SK-N-SH (cell line): Measurements from ENCODE around the gene ALDH4A1. TPM values are rescaled to one million over a fixed set of nuclear protein-coding genes. Genes with fewer than 3 reads are reported as not detected.

ENCODE experiments used
- CTCF ChIA-PET: fragments of 300-600, 350-600 bp; formaldehyde crosslinking; extraction: SDS; loops from one replicate; lab custom pipeline; 2021; lab: Yijun Ruan, JAX
- POLR2A ChIA-PET: fragments of 350-600 bp; sonication (Branson Sonifier 250); formaldehyde crosslinking; extraction: SDS; loops from one replicate; lab custom pipeline; 2020; ENCODE audit warnings: antibody characterized with exemption, inconsistent platforms; lab: Yijun Ruan, JAX
- DNase-seq: peaks from one replicate; pipeline ENCODE4 v3.0.0; 2012
- H2AFZ ChIP-seq: fragments of 200-600 bp; sonication (generic); 2 replicates; pipeline ENCODE4 v1.8.1; 2016; ENCODE audit warnings: antibody characterized with exemption, mild to moderate bottlenecking, low read depth
- H3F3A ChIP-seq: fragments of 200-600 bp; sonication (generic); replicated peaks from 2 replicates; pipeline ENCODE3; 2016; ENCODE audit warnings: antibody characterized with exemption, mild to moderate bottlenecking; ENCODE audit not compliant: insufficient read depth
- H3K27ac ChIP-seq, 2 experiments: fragments of 200-500 bp in 1 of 2; fragments of 200-600 bp in 1 of 2; sonication (Bioruptor generic) in 1 of 2; sonication (generic), shearing (Covaris generic) in 1 of 2; 2 replicates each; pipeline versions ENCODE4 v1.5.1 to v1.6.1; 2014 to 2016; ENCODE audit warnings: low read depth in 2 of 2, inconsistent platforms in 1 of 2, low read length in 1 of 2, mild to moderate bottlenecking in 1 of 2, mixed read lengths in 1 of 2
- H3K27me3 ChIP-seq: fragments of 200-600 bp; sonication (generic), shearing (Covaris generic); 2 replicates; pipeline ENCODE4 v1.6.1; 2016; ENCODE audit warnings: mixed run types; ENCODE audit not compliant: insufficient read depth
- H3K36me3 ChIP-seq, 2 experiments: fragments of 200-500 bp in 1 of 2; fragments of 200-600 bp in 1 of 2; sonication (Bioruptor generic) in 1 of 2; sonication (generic) in 1 of 2; replicated peaks in 1 of 2; 2 replicates each; pipeline versions ENCODE3 to v1.5.1; 2014 to 2016; ENCODE audit warnings: low read length in 1 of 2, mild to moderate bottlenecking in 1 of 2; ENCODE audit not compliant: insufficient read depth in 2 of 2, control insufficient read depth in 1 of 2
- H3K4me1 ChIP-seq, 2 experiments: fragments of 200-500 bp in 1 of 2; fragments of 200-600 bp in 1 of 2; sonication (Bioruptor generic) in 1 of 2; sonication (generic), shearing (Covaris generic) in 1 of 2; 2 replicates each; pipeline versions ENCODE4 v1.5.1 to v1.6.1; 2014 to 2016; ENCODE audit warnings: low read depth in 1 of 2, low read length in 1 of 2, mixed run types in 1 of 2; ENCODE audit not compliant: insufficient read depth in 2 of 2, control insufficient read depth in 1 of 2
- H3K4me2 ChIP-seq: fragments of 200-600 bp; sonication (generic), shearing (Covaris generic); 2 replicates; pipeline ENCODE4 v1.6.1; 2017; ENCODE audit warnings: mixed run types
- H3K4me3 ChIP-seq, 2 experiments: fragments of 200-500 bp in 1 of 2; fragments of 200-600 bp in 1 of 2; sonication (Bioruptor generic) in 1 of 2; sonication (generic), shearing (Covaris generic) in 1 of 2; 2 replicates each; pipeline versions ENCODE4 v1.5.1 to v1.8.1; 2014 to 2016; ENCODE audit warnings: low read depth in 2 of 2, inconsistent platforms in 1 of 2, low read length in 1 of 2, mild to moderate bottlenecking in 1 of 2, mixed read lengths in 1 of 2, moderate library complexity in 1 of 2
- H3K79me2 ChIP-seq: fragments of 200-600 bp; sonication (generic); 2 replicates; pipeline ENCODE4 v1.8.1; 2017; ENCODE audit warnings: mild to moderate bottlenecking; ENCODE audit not compliant: insufficient read depth
- H3K9ac ChIP-seq: fragments of 200-600 bp; sonication (generic); 2 replicates; pipeline ENCODE4 v1.6.1; 2017; ENCODE audit warnings: mixed run types
- H3K9me2 ChIP-seq: fragments of 200-600 bp; sonication (generic); 2 replicates; pipeline ENCODE4 v1.6.1; 2017; ENCODE audit warnings: mixed run types
- H3K9me3 ChIP-seq: fragments of 200-600 bp; sonication (generic); 2 replicates; pipeline ENCODE4 v1.6.1; 2017; ENCODE audit warnings: mixed run types, mild to moderate bottlenecking, moderate library complexity
- H4K20me1 ChIP-seq: fragments of 200-600 bp; sonication (generic); 2 replicates; pipeline ENCODE4 v1.6.1; 2017; ENCODE audit warnings: mild to moderate bottlenecking, mixed run types; ENCODE audit not compliant: insufficient read depth
- CHD2 ChIP-seq: fragments of 150-350 bp; IDR thresholded peaks from 2 replicates; pipeline ENCODE4 v1.6.1; 2018; ENCODE audit warnings: low read length; ENCODE audit not compliant: partially characterized antibody
- EP300 ChIP-seq, 2 experiments: IDR thresholded peaks; 2 replicates each; pipeline versions ENCODE4 v1.4.0 to v1.6.1; 2012; ENCODE audit warnings: borderline replicate concordance in 1 of 2, low read depth in 1 of 2, low read length in 1 of 2
- EZH2phosphoT487 ChIP-seq: fragments of 200-600 bp; sonication (generic); IDR thresholded peaks from 2 replicates; pipeline ENCODE4 v1.6.1; 2017; ENCODE audit warnings: low read depth, mixed run types, mild to moderate bottlenecking, antibody characterized with exemption, moderate library complexity, borderline replicate concordance
- FOSL2 ChIP-seq: IDR thresholded peaks from 2 replicates; pipeline ENCODE4 v1.4.0; 2012; ENCODE audit warnings: low read depth, mild to moderate bottlenecking, moderate library complexity, borderline replicate concordance
- FOXJ3 ChIP-seq: sonication (generic); formaldehyde crosslinking; IDR thresholded peaks from 2 replicates; pipeline ENCODE4 v1.5.1; 2020; ENCODE audit warnings: mild to moderate bottlenecking, missing genetic modification reagents
- GABPA ChIP-seq: IDR thresholded peaks from 2 replicates; pipeline ENCODE4 v1.4.0; 2012; ENCODE audit warnings: low read depth, mild to moderate bottlenecking
- IRF3 ChIP-seq: fragments of 150-350 bp; IDR thresholded peaks from 2 replicates; pipeline ENCODE4 v1.6.1; 2016; ENCODE audit warnings: mild to moderate bottlenecking, low read depth, low read length
- JUND ChIP-seq: IDR thresholded peaks from 2 replicates; pipeline ENCODE4 v1.4.0; 2012
- NRF1 ChIP-seq: IDR thresholded peaks from 2 replicates; pipeline ENCODE4 v1.6.1; 2012; ENCODE audit warnings: low read depth, mild to moderate bottlenecking, low read length
- POLR2AphosphoS5 ChIP-seq: IDR thresholded peaks from 2 replicates; pipeline ENCODE4 v1.6.1; 2012; ENCODE audit warnings: low read depth, low read length
- RCOR1 ChIP-seq: fragments of 150-350 bp; IDR thresholded peaks from 2 replicates; pipeline ENCODE4 v1.6.1; 2017; ENCODE audit warnings: antibody characterized with exemption, low read length
- RFX5 ChIP-seq: IDR thresholded peaks from 2 replicates; pipeline ENCODE4 v1.6.1; 2012; ENCODE audit warnings: mild to moderate bottlenecking, improper control_type of control experiment, low read length
- TAF1 ChIP-seq: IDR thresholded peaks from 2 replicates; pipeline ENCODE4 v1.6.1; 2012; ENCODE audit warnings: low read depth, mild to moderate bottlenecking, low read length, moderate library complexity, borderline replicate concordance
- WGBS: methylation state at CpG from one replicate; pipeline ENCODE4 v1.1.6; 2017; ENCODE audit warnings: low lambda C conversion rate; 5-methylcytosine and 5-hydroxymethylcytosine counted together
- polyA plus RNA-seq, 3 experiments: library from polyadenylated mRNA; depleted of rRNA; stranded (reverse); fragments of >200 nt; gene quantifications; 2 replicates each; pipeline ENCODE4 v1.2.3, GENCODE V29; 2012
- TF ChIP-seq, protein P1 (sequence below): IDR thresholded peaks from 2 replicates; pipeline ENCODE4 v1.6.1; 2012; ENCODE audit warnings: mild to moderate bottlenecking, low read depth, low read length, moderate library complexity
- TF ChIP-seq, protein P2 (sequence below): IDR thresholded peaks from 2 replicates; pipeline ENCODE4 v1.4.0; 2012; ENCODE audit warnings: low read depth
- TF ChIP-seq, protein P3 (sequence below): IDR thresholded peaks from 2 replicates; pipeline ENCODE4 v1.4.0; 2012; ENCODE audit warnings: low read depth, borderline replicate concordance

The ALDH4A1 gene
- polyA plus RNA-seq, 1 of the 3 experiments (the other 2 are of a cell fraction), result 18.5 TPM

GRCh38 chr1:18908911-18909771, 6.8 kb upstream of the ALDH4A1 start:
- WGBS, result 82% methylated on average over 17 of the region's 17 CpGs
- Histone ChIP-seq H3F3A (no peaks in the 10 kb centered on the region), H3K9me2 (no peaks in the 10 kb centered on the region), H3K36me3 (peaks cover 0 to 2% of the 10 kb centered on the region in 2 experiments), H3K27me3 (no peaks in the 10 kb centered on the region), H3K4me3 (no peak overlapping the region), H3K79me2 (no peaks in the 10 kb centered on the region), H3K9me3 (no peaks in the 10 kb centered on the region), H4K20me1 (no peaks in the 10 kb centered on the region), H3K9ac (no peak overlapping the region), H3K27ac (no peak overlapping the region), H3K4me2 (no peak overlapping the region), H3K4me1 (peaks cover 0 to 2% of the 10 kb centered on the region in 2 experiments; a peak in 1 of 4 replicates), H2AFZ (no peak overlapping the region)
- ChIA-PET POLR2A (no interaction called here), CTCF (interaction anchor here (0.7 to 11.2 kb wide), 14 partner anchors 9 to 332 kb away, joined by 3 to 149 read pairs (median 18); no protein-coding TSS in a partner anchor)
- DNase-seq, result no peak
- TF ChIP-seq CHD2, result peak; percentile 12
- TF ChIP-seq NRF1, result no peak

GRCh38 chr1:18907917-18908845, 5.8 kb upstream of the ALDH4A1 start:
- Histone ChIP-seq H3K4me2 (no peak overlapping the region), H3K4me3 (no peak overlapping the region), H3K9me2 (no peaks in the 10 kb centered on the region), H3K27me3 (no peaks in the 10 kb centered on the region), H3K4me1 (peaks cover 3 to 6% of the 10 kb centered on the region in 2 experiments; a peak in 2 of 4 replicates), H3K9me3 (no peaks in the 10 kb centered on the region), H3K79me2 (no peaks in the 10 kb centered on the region), H3K36me3 (peaks cover 0 to 2% of the 10 kb centered on the region in 2 experiments), H3K9ac (no peak overlapping the region), H3K27ac (no peak overlapping the region), H3F3A (peaks cover 3% of the 10 kb centered on the region), H4K20me1 (no peaks in the 10 kb centered on the region), H2AFZ (no peak overlapping the region)
- POLR2A ChIA-PET, result no interaction called here
- CTCF ChIA-PET, result interaction anchor here (1.0 to 11.2 kb wide), 31 partner anchors 10 to 436 kb away, joined by 3 to 149 read pairs (median 8); partner anchors contain the start of gene IFFO2
- 91% methylated on average over 16 of the region's 22 CpGs for WGBS
- no peak for DNase-seq
- TF ChIP-seq, protein P1, sequence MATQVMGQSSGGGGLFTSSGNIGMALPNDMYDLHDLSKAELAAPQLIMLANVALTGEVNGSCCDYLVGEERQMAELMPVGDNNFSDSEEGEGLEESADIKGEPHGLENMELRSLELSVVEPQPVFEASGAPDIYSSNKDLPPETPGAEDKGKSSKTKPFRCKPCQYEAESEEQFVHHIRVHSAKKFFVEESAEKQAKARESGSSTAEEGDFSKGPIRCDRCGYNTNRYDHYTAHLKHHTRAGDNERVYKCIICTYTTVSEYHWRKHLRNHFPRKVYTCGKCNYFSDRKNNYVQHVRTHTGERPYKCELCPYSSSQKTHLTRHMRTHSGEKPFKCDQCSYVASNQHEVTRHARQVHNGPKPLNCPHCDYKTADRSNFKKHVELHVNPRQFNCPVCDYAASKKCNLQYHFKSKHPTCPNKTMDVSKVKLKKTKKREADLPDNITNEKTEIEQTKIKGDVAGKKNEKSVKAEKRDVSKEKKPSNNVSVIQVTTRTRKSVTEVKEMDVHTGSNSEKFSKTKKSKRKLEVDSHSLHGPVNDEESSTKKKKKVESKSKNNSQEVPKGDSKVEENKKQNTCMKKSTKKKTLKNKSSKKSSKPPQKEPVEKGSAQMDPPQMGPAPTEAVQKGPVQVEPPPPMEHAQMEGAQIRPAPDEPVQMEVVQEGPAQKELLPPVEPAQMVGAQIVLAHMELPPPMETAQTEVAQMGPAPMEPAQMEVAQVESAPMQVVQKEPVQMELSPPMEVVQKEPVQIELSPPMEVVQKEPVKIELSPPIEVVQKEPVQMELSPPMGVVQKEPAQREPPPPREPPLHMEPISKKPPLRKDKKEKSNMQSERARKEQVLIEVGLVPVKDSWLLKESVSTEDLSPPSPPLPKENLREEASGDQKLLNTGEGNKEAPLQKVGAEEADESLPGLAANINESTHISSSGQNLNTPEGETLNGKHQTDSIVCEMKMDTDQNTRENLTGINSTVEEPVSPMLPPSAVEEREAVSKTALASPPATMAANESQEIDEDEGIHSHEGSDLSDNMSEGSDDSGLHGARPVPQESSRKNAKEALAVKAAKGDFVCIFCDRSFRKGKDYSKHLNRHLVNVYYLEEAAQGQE, result no peak
- TF ChIP-seq, protein P2, sequence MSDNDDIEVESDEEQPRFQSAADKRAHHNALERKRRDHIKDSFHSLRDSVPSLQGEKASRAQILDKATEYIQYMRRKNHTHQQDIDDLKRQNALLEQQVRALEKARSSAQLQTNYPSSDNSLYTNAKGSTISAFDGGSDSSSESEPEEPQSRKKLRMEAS, result no peak
- TF ChIP-seq TAF1, result no peak
- no peak for TF ChIP-seq JUND
- TF ChIP-seq RFX5, result no peak
- no peak for TF ChIP-seq RCOR1
- no peak for TF ChIP-seq EP300 (IDR thresholded peaks at IDR 0.05; ENCODE audit: borderline replicate concordance in 1 of 2, low read depth in 1 of 2, low read length in 1 of 2)
- TF ChIP-seq FOSL2, result no peak
- TF ChIP-seq FOXJ3, result no peak
- TF ChIP-seq IRF3, result no peak
- TF ChIP-seq, protein P3, sequence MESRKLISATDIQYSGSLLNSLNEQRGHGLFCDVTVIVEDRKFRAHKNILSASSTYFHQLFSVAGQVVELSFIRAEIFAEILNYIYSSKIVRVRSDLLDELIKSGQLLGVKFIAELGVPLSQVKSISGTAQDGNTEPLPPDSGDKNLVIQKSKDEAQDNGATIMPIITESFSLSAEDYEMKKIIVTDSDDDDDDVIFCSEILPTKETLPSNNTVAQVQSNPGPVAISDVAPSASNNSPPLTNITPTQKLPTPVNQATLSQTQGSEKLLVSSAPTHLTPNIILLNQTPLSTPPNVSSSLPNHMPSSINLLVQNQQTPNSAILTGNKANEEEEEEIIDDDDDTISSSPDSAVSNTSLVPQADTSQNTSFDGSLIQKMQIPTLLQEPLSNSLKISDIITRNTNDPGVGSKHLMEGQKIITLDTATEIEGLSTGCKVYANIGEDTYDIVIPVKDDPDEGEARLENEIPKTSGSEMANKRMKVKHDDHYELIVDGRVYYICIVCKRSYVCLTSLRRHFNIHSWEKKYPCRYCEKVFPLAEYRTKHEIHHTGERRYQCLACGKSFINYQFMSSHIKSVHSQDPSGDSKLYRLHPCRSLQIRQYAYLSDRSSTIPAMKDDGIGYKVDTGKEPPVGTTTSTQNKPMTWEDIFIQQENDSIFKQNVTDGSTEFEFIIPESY, result no peak
- no peak for TF ChIP-seq CHD2
- no peak for TF ChIP-seq POLR2AphosphoS5
- TF ChIP-seq GABPA, result no peak
- TF ChIP-seq EZH2phosphoT487, result no peak
- TF ChIP-seq NRF1, result no peak
